GM19193 (cell line): Measurements from ENCODE around the gene GAS2L2.

Experiments used
- POLR2A ChIP-seq: IDR thresholded peaks from 4 replicates; pipeline ENCODE4 v1.6.1; 2011; ENCODE audit not compliant: insufficient read depth, insufficient read length; ENCODE audit errors: extremely low read depth

The GAS2L2 gene

DNA sequence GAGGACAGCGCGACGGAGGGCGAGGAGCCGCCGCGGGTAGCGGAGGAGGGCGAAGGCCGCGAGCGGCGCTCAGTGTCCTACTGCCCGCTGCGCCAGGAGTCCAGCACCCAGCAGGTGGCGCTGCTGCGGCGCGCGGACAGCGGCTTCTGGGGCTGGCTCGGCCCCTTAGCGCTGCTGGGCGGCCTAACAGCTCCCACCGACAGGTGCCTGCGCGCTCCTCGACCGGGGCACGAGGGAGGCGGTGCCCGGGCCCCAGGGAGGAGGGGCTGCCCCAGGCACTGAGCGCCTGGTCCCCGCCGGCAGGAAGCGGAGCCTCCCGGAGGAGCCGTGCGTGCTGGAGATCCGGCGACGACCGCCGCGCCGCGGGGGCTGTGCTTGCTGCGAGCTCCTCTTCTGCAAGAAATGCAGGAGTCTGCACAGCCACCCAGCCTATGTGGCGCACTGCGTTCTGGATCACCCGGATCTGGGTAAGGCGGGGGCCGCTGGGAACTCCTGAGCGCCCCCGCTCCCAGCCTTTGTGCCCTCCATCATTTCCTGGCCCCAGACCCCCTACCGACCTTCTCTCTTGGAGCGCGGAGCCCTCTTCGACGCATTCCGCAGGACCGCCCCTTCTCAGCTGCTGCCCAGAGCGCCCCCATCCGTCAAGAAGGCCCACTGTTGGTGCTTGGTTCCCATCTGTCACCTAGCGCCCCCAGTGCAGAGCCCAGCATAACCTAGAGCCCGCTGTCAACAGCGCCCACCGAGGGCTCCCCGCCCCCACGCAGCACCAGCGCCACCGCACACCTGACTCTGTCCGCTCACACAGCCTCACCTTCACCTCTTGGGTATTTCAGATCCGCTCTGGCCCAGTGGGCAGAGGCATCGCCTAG lies 11.3 kb upstream of the GAS2L2 start:
- no peak for TF ChIP-seq POLR2A

DNA sequence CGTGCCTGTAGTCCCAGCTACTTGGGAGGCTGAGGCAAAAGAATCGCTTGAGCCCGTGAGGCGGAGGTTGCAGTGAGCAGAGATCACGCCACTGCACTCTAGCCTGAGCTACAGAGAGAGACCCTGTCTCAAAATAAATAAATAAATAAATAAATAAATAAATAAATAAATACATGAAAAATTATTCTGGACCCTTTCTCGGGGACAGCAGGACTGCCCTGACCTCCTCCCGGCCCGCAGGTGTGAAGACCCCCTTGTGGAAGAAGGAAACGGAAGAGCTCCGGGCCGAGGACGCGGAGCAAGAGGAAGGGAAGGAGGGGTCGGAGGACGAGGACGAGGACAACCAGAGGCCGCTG lies 10.7 kb upstream of the GAS2L2 start:
- TF ChIP-seq POLR2A: no peak

DNA sequence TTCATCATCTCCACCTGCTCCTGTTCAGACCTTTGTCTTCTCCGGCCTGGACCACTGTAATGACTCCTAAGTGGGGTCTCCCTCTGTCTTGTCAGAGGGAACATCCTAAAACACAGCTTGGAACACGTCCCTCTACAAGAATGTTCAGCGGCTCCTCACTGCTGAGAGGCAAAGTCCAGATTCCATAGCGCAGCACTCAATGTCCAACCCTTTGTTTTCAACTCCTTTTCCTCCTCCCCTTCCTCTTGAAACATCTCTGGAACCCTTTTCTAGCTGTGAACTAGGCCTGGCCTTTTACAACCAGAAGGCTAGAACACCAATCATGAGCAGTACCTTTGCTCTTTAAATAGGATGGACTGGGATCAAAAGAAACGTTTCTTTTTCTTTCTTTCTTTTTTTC lies 8.6 kb upstream of the GAS2L2 start:
- TF ChIP-seq POLR2A: no peak

DNA sequence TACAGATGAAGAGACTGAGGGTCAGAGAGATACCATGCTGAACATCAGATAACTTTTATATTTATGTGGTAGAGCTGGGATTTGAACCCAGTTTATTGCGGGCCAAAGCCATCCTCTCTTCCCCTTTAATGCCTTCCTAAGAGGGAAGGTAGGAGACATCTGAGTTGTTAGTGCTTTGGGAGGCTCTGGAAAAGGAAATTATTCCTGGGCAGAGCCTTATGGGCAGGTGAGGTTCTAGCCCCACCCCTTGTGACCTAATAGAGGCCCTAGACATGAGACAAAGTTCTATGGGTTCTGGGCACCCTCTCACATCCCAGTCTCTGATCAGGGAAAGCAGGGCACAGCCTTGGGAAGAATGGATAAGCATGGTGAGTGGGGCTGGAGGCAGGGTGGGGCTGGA lies 7.5 kb upstream of the GAS2L2 start, which contains the start of gene C17orf50:
C17orf50 (plus strand) TSS at position 301 of the 400 bp plus-strand sequence; CDS start at position 356, 55 bp downstream.
- no peak for TF ChIP-seq POLR2A

DNA sequence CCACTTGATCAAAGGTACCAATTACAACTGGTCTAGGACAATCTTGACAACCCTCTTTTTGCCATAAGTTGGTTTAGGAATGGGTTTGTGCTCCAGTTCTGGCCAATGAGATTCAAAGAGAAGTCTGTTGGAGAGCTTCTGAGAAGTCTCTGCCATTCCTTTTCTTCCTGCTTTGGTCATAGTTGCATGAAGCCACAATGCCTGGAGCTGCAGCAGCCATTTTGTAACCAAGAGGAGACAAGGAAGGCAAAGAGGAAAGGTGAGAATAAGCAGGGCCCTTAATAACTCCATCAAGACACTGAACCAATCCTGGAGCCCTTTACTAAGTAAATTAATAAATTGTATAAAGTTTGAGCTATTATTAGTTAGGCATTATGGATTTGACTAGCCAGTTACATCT lies 4.2 kb upstream of the GAS2L2 start:
- no peak for TF ChIP-seq POLR2A

DNA sequence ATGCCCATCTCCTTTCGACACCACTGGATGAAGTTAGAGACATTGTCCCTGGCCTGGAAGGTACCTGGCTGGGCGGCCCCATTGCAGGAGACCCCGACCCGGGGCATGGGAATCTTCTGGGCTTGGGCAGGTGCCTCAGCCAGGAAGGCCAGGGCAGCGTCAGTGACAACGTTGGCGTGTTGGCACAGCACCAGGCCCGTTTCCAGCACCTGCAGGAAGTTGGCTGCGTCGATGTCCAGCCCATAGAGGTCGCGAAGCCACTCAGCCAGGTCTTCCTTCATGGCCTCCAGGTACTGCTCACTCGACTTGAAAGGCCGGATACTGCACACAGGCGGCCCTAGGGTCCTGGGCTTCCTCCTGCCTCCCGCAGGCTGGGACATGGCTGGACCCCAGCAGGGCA lies 568 bp downstream of the GAS2L2 start:
- no peak for TF ChIP-seq POLR2A

DNA sequence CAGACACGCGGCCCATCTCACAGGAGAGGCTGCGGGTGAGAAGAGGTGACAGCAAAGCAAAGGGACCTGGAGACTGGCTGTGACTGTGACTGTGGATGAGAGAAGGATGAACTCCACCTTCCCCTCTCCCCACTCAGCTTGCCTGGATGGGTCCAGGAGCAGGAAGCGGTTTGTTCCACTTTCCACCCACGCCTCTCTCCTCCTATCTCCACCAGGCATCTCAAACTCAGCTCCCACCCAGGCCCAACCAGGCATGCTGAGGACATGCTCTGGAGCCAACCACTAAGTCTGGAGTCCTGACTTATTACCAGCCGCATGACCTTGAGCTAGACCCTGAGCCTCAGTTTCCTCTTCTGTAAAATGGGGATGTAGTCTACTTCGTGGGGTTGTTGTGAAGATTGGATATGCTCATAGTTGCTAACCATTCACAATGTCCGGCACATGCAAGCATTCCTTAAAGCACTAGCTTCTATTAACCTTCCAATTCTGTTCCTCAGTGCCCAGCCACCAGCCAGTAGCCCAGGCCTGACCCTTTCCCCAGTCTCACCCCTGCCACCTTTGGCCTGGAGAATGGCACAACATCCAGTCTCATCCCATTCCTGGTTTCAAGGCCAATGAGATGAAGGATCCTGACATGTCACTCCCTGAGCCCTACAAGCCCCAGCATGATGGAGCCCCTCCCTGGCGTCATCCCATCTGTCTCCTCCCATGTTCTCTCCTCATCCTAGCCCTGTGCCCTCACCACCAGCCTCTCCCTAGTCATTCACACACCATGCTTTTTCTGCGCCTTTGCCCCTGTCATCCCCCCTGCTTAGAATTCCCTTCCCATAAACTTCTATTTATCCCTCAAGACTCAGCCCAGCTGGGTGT lies 2.3 kb downstream of the GAS2L2 start:
- TF ChIP-seq POLR2A: no peak

DNA sequence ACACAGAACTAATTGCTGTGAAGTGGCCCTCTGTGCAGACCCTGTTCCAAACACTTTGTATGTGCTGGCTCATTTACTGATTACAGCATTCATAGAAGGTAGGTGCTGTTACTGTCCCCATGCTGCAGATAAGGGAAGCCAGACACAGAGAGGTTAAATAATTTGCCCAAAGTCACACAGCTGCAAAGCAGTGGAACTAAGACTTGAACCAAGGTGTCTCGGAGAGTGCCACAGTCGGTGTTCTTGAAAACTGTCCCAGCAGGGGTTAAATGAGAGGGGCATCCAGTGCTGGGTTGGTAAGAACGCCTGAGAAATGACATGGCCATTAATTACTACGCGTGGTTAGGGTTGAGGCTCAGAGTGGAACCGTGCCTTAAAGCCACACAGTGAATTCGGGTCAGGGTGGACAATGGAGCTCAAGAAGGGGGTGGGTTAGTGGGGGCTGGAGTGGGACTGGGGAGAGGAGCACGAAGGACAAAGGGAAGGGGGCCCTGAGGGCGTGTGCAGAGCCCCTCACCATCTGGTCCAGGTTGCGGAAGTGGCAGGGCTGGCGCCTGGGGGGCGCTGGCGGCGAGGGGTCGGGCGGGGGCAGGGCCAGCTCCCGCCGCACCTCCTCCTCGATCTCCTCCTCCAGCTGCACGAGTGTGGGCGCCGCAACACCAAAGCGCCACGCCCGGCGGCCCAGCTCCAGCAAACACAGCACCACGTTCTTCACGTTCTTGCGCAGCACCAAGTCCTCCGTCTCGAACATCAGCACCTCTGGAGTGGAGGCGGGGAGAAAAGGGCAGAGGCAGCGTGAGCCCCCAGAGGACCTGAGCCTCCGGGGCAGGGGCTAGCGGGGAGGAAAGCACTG lies 3.3 kb downstream of the GAS2L2 start:
- no peak for TF ChIP-seq POLR2A

DNA sequence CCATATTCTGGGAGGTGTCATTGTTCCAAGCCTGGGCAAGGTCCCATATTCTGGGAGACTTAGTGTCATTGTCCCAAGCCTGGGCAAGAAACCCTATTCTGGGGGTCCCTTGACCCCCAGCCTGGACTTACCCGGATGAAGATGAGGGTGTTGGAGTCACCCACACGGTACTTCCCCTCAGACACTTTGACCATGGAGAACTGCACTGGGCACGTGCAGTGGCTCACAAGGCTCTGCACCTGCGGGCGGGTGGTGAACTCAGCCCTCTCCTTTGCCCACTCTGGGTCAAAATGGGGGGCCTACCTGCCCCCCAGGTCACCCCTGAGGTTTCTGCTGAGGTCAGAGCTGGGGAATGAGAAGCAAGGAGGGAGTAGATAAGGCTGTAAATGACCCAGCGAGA lies 4.1 kb downstream of the GAS2L2 start:
- TF ChIP-seq POLR2A: no peak

DNA sequence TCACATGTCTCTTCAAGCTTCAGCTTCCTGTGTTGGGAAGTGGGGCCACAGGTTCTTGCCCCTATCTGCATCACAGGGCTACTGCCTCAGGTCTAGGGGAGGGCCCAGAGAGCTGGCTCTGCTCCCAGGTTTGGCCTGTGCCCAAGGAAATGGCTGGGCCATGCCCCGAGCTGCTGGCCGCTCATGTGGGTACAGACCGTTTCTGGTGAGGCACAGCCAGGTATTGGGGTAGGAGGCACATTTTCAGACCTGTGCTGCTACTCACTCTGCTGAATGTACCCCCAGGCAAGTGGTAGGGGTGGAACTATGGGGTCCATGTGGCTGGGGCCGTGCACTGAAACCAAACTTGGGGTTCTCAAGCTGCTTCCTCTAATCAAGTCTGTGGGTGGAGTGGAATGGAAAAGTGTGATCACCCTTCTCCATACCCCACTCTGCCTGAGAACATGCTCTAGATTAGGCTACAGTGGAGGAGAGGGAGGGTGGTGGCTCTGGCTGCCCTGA lies 4.6 kb downstream of the GAS2L2 start:
- TF ChIP-seq POLR2A: no peak

DNA sequence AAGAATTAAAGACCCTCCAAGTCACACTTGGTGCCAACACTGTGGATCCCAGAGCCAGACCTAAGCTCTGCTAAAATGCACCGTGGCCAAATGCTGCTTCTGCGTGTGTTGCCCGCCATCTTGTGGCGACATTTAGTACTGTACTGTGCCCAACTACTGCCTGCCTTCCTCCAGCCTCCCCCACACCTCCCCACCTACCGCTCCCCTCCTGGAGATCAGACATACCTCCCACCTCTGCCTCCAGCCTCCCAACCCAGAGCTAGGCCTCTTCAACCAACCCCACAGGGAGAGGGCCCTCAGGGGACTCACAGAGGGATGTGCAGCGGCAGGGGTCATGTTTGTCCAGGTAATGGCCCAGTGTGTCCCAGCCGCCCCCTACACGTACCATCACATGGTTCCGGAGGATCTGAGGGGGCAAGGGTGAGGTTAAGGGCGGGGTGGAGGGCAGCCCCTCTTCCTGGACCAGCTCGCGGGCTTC lies 5.5 kb downstream of the GAS2L2 start:
- TF ChIP-seq POLR2A: no peak

DNA sequence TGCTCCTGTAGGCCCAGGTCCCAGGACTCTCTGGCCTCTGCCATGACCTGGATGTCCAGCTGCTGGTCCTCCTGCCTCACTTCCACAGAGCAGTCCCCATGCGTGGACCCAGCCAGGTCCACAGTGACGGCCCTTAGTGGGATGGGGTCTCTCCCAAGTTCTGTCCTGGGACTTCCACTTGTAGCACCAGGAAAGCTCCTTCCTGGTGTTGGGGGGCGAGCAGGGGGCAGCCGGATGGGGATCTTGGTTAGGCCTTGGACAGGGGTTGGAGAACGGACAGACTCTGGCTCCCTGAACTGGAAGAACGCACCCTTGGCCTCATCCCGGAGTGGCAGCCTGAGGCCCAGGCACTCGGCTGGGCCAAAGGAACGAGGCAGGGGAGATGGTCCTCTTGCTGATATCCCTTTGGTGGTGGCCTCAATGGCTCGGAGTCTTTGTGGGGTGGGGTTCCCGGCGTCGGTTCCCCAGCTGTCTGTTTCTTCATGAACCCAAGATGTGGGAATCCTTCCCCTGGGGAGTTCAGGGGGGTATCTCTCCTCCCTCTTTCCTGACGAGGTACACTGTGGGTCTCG lies 7.2 kb downstream of the GAS2L2 start:
- no peak for TF ChIP-seq POLR2A

DNA sequence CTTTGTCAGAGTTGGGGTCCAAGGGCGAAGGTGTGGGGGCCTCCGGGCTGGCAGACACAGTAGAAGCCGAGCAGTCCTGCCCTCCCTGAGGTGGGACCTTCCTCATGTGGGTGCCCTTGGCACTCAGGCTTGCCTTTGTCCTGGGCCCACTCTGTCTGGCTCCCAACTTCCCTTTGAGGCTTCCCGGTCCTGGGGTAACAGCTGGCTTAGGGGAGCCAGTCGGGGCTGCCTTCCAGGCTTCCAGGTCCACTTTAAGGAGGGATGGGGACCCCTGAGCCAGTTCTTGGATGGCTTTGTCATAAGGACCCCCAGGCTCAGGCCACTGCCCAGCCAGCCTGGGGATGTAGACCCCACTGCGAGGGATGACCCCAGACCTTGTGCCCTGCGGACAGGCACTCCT lies 7.8 kb downstream of the GAS2L2 start:
- no peak for TF ChIP-seq POLR2A

DNA sequence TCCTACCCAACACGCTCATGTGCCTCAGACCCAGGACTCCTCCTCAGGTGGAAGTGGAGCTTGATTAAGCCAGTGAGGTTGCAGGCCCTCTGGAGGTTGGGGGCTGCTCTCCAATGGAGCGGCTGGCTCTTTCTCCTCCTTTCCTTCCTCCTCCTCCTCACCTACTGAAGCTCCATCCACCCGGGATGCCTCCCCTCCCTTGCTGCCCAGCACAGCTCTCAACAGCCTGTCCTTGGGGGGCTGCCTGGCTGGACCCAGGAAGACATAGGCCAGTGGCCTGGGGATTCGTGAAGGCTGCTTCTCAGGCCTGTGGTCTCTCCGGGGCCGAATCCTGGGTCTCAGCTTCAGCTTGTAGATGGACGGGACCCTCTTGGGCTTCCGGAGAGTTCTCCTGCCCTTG lies 8.2 kb downstream of the GAS2L2 start:
- no peak for TF ChIP-seq POLR2A
